T-helper 2 cell treated with Interferon-gamma antibody and Interleukin-4, amounts not matched to agents 100 ng/mL and 5 ng/mL, for 36 hours (primary cell): ENCODE results near the gene UGT1A7. TPM values are rescaled to one million over a fixed set of nuclear protein-coding genes. Genes with fewer than 3 reads are reported as not detected.

Source experiments
- intact Hi-C: fragments of 100-400 bp; cut with micrococcal nuclease; formaldehyde crosslinking; loops from one replicate; pipeline ENCODE4 v1.15.1; 2023
- total RNA-seq: library from RNA; stranded (reverse); gene quantifications from 2 replicates; pipeline ENCODE4 v1.2.3, GENCODE V29; 2022

Gene UGT1A7
- total RNA-seq, 1 donor from 2014 or later: not detected

DNA sequence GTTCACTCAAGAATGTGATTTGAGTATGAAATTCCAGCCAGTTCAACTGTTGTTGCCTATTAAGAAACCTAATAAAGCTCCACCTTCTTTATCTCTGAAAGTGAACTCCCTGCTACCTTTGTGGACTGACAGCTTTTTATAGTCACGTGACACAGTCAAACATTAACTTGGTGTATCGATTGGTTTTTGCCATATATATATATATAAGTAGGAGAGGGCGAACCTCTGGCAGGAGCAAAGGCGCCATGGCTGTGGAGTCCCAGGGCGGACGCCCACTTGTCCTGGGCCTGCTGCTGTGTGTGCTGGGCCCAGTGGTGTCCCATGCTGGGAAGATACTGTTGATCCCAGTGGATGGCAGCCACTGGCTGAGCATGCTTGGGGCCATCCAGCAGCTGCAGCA lies 78.3 kb downstream of the UGT1A7 start, which contains the start of gene UGT1A1:
UGT1A1 (plus strand) TSS at position 228 of the 400 bp plus-strand sequence; CDS start at position 246, 18 bp downstream.
- intact Hi-C loops: no loop called here

DNA sequence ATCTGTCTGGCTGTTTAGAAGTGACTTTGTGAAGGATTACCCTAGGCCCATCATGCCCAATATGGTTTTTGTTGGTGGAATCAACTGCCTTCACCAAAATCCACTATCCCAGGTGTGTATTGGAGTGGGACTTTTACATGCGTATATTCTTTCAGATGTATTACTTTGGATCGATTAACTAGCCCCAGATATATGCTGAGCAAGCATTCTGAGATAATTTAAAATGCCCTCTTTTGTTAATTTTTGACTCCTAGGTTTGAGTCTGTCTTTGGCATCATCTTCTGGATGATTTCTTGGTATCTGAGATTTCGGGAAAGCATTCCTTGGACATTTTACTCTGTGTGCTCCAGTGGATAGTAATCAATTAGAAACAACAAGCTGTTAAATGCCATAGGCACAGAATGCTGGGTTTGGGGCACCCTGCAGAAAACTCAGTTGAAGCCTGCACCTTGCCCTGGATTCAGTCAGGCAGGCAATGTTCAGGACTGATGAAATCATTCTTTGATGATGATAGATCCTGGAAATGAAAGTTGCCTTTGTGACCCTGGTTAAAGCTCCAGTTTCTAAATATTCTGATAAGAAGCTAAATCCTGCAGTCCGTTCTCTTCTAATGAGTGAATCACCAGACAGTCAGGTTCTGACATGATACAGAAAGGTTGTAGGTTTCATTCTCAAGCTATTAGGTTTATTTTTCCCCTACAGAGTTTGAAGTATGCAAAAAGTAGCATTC lies 79.5 kb downstream of the UGT1A7 start:
- intact Hi-C loops: no loop called here

DNA sequence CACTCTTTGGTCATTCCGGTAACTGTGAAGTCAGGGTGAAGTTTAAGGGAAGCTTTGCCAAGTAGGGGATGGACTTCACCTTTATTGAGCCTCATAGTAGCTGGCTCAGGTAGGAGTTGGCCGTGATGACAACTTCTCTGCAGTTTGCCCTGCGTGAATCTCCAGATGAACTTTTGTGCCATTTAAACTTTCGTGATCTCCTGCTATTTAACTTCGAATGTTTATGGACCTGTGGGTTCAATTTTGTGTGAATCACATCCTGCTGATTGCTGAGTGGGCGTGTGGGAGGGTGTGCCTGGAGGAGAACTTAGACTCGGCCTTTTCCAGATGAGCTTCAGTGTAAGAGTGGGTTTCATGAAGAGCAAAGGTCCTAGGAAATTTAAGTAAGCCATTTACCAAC lies 82.6 kb downstream of the UGT1A7 start:
- intact Hi-C loops: no loop called here

DNA sequence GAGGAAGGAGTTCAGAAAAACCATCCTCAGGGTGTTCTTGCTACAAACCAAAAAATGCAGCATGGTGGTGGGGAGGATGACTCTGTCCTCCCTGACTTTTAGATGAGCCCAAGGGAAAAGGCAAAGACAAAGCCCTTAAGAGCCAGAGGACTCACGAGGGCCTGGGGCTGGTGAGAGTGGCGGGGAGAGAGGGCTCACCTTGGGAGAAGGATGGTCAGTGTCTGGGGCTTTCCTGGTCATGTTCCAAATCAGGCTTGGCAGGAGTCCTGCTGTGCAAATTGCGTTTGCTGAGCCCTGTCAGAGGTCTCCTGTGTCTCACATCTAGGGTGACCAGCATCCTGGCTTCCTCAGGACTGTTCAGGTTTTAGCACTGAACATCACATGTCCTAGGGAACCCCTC lies 83.1 kb downstream of the UGT1A7 start:
- intact Hi-C loops: no loop called here

DNA sequence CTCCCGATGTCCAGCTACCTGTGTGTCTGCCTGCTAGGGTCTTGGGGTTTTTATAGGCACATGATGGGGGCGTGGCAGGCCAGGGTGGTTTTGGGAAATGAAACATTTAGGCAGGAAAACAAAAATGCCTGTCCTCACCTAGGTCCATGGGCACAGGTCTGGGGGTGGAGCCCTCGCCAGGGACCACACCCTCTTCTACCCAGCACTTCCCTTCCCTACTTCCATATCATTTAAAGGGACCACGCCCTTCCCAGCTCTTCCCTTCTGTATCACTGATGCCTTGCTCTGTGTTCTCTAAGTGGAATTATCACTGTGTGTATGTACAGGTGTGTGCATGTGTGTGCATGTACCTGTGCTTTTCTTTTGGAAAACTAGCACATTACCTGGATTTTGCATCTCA lies 84.7 kb downstream of the UGT1A7 start:
- intact Hi-C loops: no loop called here

DNA sequence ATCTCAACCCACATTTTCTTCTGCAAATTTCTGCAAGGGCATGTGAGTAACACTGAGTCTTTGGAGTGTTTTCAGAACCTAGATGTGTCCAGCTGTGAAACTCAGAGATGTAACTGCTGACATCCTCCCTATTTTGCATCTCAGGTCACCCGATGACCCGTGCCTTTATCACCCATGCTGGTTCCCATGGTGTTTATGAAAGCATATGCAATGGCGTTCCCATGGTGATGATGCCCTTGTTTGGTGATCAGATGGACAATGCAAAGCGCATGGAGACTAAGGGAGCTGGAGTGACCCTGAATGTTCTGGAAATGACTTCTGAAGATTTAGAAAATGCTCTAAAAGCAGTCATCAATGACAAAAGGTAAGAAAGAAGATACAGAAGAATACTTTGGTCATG lies 86.4 kb downstream of the UGT1A7 start:
- intact Hi-C loops: no loop called here

DNA sequence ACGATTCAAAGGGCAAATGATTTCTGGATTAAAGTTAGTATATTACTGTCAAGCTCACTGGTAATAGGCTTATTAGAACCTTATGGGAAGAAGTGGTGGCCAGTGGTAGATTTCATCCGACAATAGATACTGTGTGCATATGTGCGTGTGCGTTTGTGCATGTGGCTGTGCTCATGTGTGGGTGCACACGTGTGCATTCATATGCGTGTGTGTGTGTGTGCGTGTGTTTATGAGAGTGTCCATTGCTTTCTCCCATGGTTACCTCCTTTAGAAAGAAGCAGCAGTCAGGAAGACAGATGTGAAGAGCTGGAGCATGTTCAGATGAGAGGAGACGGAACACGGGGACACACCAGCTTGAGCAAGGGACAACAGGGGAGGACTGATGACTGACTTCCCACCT lies 87.6 kb downstream of the UGT1A7 start:
- intact Hi-C loops: no loop called here

DNA sequence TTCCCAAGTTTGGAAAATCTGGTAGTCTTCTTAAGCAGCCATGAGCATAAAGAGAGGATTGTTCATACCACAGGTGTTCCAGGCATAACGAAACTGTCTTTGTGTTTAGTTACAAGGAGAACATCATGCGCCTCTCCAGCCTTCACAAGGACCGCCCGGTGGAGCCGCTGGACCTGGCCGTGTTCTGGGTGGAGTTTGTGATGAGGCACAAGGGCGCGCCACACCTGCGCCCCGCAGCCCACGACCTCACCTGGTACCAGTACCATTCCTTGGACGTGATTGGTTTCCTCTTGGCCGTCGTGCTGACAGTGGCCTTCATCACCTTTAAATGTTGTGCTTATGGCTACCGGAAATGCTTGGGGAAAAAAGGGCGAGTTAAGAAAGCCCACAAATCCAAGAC lies 90.5 kb downstream of the UGT1A7 start:
- intact Hi-C loops: no loop called here

DNA sequence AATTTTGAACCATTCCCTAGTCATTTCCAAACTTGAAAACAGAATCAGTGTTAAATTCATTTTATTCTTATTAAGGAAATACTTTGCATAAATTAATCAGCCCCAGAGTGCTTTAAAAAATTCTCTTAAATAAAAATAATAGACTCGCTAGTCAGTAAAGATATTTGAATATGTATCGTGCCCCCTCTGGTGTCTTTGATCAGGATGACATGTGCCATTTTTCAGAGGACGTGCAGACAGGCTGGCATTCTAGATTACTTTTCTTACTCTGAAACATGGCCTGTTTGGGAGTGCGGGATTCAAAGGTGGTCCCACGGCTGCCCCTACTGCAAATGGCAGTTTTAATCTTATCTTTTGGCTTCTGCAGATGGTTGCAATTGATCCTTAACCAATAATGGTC lies 90.9 kb downstream of the UGT1A7 start:
- intact Hi-C loops: no loop called here

DNA sequence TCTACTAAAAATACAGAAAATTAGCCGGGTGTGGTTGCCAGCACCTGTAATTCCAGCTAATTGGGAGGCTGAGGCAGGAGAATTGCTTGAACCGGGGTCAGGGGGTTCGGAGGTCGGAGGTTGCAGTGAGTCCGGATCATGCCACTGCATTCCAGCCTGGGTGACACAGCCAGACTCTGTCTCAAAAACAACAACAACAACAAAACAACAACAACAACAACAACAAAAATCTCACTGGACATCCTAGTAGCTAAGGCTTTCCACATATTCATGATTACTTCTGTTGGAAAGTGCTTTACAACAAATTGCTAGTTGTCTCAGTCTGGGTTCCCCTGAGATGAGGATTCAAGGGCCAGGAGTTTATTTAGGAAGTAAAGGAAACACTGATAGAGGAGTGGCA lies 92.2 kb downstream of the UGT1A7 start:
- intact Hi-C loops: no loop called here

DNA sequence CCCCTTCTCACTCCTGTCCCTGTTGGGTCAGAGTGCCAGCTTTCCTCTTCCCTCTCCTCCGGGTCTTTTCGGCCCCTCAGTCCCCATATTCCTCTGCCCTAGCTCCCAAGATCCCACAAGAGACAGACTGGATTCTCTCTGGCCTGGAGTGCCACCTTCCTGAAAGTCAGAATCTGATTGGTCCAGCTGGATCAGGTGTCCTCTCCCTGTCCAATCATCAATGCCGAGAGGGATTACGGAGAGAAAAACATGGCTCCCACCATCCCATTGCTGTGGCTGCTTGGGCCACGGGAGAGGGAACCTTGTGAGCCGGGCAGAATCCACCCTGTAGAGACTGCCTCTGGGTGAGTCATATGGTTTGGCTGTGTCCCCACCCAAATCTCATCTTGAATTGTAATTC lies 93.7 kb downstream of the UGT1A7 start:
- intact Hi-C loops: no loop called here

DNA sequence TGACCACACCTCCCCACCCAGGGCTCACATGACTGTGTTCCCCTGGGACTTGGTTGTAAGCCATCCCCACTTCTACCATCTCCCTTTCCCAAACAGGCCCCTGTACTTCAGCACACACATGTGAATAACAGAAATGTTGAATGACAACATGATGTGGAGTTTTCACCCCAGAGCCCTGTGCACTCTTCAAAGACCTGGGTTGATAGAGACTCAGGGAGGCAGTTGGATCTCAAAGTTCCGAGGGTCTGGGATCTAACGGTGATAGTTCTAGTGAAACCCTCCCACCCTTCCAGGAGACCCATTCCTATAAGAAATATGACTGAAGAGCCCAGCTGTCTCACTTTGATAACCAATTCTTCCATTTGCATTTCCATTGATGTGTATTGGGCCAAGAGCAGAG lies 96.3 kb downstream of the UGT1A7 start, which contains the start of gene MROH2A:
MROH2A (plus strand) TSS at position 301 of the 400 bp plus-strand sequence. CDS start 1,029 bp downstream, outside the sequence.
- intact Hi-C loops: no loop called here

DNA sequence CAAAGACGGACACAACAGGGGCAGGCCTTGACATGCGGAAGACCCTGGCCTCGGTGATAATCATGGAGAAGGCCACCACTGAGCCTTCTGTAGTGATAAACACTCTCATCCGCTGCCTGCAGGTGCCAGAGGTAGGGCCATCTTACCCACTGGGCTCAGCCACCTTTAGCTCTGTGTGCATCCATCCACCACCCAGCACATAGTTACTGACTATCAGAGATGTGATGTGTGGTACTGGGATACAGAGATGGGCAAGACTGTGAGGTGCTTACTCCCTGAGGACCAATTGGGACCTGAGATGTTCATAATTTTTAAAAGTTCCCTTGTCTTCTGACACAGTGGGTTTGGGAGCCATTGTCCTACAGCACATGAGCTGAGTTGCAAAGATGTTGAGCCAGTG lies 98.0 kb downstream of the UGT1A7 start:
- intact Hi-C loops: no loop called here

DNA sequence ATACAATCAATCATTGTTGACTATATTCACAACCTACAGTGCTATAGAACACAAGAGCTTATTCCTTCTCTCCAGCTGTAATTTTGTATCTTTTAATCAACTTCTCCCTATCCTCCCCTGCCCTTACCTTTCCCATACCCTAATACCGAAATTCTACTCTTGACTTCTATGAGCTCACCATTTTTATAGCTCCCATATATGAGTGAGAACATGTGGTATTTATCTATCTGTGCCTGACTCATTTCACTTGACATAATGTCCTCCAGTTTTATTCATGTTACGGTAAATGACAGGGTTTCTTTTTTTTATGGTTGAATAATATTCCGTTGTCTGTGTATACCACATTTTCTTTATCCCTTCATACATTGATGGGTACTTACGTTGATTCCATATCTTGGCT lies 99.1 kb downstream of the UGT1A7 start:
- intact Hi-C loops: no loop called here

DNA sequence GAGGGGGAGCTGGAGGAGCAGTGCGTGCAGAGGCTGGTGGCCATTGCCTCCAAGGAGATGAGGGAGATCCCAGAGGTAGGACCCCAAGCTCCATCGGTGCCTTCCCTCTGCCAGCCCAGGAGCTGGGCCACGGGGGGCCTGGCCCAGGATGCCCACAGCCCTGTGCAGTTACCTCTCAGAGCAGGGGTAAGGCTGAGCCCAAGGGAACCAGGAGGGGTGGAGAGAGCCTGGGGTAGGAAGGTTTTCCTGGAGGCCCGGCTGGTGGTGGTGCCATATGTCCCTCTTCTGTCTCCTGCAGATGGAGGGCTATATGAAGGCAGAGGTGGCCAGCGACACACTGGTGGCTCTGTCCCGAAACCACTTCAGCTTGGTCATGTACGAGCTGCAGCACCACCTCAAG lies 107.9 kb downstream of the UGT1A7 start:
- intact Hi-C loops: no loop called here

DNA sequence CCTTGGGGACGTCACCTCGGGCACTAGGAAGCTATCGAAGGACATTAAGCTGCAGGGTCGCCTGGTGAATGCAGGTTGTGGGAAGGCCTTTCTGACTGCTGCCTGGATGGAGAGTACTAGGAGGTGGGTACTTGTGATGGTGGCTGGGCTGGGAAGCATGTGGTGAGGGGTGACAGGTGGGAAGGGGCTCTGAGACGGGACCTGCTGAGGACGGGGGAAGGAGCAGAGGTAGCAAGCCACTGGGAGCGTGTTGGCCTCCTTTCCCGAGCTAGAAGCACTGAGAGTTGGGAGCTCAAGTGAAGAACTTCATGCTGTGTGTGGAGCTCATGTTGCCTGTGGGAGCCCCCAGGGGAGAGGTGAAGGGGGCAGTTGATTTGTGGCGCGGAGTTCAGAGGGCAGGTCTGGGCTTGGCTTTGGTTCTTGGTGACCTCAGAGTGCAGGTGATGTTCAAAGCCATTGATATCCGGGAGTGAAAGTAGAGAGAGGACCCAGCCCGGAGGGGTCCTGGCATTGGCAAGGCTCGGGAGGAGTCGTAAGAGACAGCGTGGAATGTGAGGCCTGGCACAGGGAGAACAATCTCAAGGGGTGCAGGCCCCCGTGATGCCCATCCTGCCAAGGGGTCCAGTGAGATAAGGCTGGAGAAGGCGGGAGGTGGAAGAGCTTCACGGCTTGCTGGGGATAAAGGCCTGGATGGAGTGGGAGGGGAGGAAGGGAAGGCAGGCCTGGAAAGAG lies 109.6 kb downstream of the UGT1A7 start:
- intact Hi-C loops: no loop called here

DNA sequence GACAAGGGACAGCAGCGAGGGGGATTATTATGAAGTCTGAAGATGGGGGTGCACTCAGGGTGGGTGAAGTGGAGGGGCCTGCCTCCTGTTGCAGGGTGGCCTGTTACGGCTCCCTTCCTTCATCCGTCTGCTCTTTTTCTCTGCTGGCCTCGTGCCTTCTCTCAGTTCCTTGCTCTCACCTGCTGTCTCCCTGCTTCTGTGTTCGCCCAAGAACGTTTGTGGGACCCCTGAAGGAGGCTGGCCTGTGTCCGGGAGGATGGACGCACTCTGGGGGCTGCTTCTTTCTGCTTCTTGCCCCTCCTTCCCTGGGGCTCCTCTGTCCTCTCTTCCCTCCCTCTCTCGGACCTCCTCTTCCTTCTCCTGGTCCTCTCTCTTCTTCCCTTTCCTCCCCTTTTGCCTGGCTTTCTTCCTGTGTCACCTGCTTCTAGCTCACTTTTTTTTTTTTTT lies 110.2 kb downstream of the UGT1A7 start:
- intact Hi-C loops: no loop called here

DNA sequence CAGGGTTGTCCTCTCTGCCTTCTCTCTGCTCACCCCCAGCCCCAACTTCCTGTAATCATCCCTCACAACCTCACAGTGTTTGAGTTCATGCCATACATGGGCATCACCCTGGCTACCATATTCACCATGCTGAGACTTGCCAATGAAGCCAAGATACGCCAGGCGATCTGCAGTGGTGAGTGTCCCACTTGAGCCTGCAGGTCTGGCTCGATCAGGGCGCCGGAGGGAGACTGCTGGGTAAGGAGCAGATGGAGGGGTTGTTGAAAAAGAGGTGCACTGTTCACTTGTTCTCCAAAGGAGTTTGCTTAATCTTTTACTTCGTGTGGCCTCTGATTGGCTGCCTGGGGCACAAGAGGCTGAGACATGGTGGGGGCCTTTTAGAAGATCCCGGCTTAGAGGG lies 111.0 kb downstream of the UGT1A7 start:
- intact Hi-C loops: no loop called here

DNA sequence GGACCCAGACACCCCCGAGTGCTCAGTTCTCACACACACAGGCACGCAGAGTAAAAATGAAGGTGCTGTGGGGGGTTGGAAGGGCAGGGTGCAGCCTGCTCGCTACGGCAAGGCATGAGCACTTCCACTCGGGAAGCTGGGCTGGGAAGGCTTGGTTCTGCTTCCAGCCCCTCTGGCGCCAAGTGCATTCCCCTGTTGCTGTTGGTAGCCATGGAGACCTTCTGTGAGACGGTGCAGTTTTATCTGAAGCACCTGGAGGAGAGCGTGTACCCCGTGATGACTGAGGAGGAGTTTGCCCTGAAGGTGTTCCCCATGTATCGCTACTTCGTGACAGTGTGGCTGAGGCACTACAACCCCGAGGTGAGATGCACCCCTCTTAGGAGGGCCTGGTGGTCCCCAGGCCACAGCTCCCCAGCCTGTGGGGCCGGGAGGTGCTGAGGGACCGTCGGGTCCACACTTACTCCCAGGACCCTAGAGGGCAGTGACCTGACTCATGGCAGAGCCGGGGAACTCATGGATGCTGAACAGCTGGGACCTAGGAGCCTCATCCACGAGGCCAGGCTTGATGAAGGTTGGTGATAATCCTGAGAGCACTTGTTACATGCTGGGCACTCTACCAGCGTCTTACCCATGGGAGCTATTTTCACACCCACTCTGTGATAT lies 111.9 kb downstream of the UGT1A7 start:
- intact Hi-C loops: no loop called here

DNA sequence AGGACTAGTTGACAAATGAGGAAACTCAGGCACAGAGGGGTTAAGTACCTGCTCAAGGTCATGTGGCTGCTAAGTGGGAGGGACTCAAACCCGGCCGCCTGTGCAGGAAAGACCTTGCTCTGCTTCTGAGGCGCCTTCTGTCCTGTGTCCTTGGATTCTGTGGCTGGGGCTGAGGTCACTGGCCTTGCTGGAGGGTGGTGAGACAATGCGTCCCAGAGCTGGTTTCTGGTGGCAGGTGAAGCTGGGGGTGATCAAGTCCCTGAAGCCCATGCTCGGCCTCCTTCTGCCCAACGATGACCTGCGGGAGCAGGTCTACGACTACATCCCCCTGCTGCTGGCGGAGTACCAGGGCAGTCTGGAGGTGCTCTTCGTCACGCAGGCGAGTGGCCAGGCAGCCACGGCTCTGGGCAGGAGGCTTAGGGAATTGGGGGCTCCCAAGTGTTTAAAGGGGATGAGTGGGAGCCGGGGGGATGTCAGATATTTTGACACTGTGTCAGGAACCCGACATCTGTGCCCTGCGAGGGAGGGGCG lies 112.5 kb downstream of the UGT1A7 start:
- intact Hi-C loops: no loop called here

DNA sequence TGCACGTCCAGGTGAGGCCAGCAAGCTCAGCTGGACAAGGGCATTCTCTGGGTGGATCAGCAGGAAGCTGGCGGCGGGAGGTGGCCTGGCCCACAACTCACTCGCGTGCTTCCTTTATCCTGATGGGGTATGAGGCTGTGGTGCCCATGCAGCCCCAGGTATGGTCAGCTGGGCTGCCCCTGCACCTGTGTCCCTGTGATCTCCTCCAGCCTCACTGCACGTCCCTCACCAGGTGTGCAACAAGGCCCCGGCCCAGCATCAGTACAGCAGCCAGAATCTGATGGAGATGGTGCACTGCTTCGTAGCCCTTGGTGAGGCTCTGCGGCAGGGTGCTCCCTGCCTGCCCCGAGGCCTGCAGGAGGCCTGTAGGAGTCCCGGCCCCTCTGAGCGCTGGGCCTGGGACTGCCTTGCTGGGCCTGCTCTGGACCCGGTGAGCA lies 114.1 kb downstream of the UGT1A7 start:
- intact Hi-C loops: no loop called here

DNA sequence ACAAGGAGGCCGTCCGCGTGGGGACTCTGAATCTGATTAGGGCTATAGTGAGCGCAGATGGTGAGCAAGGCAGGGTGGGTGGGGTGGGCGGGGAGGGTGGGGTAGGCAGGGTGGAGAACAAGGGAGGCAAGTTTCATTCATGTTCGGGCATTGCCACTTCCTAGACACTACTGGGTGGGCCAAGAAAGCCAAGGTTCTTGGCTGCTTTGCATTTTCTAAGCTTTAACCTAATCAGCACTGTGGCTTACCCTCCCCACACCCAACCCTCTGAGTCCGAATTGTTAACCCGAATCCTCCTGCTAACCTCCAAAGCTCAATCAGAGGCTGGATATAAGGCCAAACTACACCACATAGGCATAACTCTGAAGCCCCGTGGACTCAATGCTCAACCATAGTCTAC lies 114.6 kb downstream of the UGT1A7 start:
- intact Hi-C loops: no loop called here
